K562 (cell line): ENCODE data around the gene APBB2. TPM values are rescaled to one million over a fixed set of nuclear protein-coding genes. Genes with fewer than 3 reads are reported as not detected.
A peak's percentile ranks its signal among the peaks of the same experiment; 100 is the strongest.

Source experiments
- CREM ChIP-seq: IDR thresholded peaks from 2 replicates; pipeline ENCODE4 v1.6.1; 2014; ENCODE audit warnings: antibody characterized with exemption, low read depth
- FOXM1 ChIP-seq, 2 experiments: fragments of 450-650 bp in 1 of 2; sonication (generic) in 1 of 2; formaldehyde crosslinking in 1 of 2; IDR thresholded peaks; 2 replicates each; pipeline versions ENCODE4 v1.6.1 to v1.9.0; 2017 to 2022; ENCODE audit warnings: low read depth in 2 of 2, mild to moderate bottlenecking in 2 of 2, missing genetic modification reagents in 1 of 2, moderate library complexity in 1 of 2
- GATAD2B ChIP-seq: fragments of 450-650 bp; IDR thresholded peaks from 2 replicates; pipeline ENCODE4 v1.6.1; 2017; ENCODE audit warnings: mild to moderate bottlenecking, borderline replicate concordance
- HNRNPLL ChIP-seq: fragments of 200-400 bp; formaldehyde crosslinking; IDR thresholded peaks from 2 replicates; pipeline ENCODE4 v1.6.1; 2017; ENCODE audit warnings: low read length, low read depth, mild to moderate bottlenecking; ENCODE audit not compliant: poor library complexity, severe bottlenecking
- MCM3 ChIP-seq: fragments of 450-650 bp; IDR thresholded peaks from 2 replicates; pipeline ENCODE4 v1.6.1; 2016
- NR2C2 ChIP-seq, 2 experiments: fragments of 200-800 bp in 1 of 2; sonication (Bioruptor generic) in 1 of 2; sonication (generic) in 1 of 2; formaldehyde crosslinking in 1 of 2; IDR thresholded peaks; 2 replicates each; pipeline versions ENCODE4 v1.6.1 to v1.8.0; 2016 to 2022; ENCODE audit warnings: mild to moderate bottlenecking in 1 of 2, missing compliant biosample characterization in 1 of 2, missing genetic modification characterization in 1 of 2, missing genetic modification reagents in 1 of 2
- PCBP1 ChIP-seq: fragments of 200-400 bp; formaldehyde crosslinking; IDR thresholded peaks from 2 replicates; pipeline ENCODE4 v1.6.1; 2018; ENCODE audit warnings: mild to moderate bottlenecking, low read depth, low read length; ENCODE audit not compliant: poor library complexity, severe bottlenecking
- PRPF4 ChIP-seq: fragments of 200-400 bp; formaldehyde crosslinking; IDR thresholded peaks from one replicate; pipeline ENCODE4 v1.6.1; 2017; ENCODE audit warnings: low read length, low read depth, mild to moderate bottlenecking; ENCODE audit not compliant: insufficient read depth, poor library complexity, severe bottlenecking
- ZBTB2 ChIP-seq: fragments of 450-650 bp; IDR thresholded peaks from 2 replicates; pipeline ENCODE4 v1.6.1; 2016; ENCODE audit warnings: antibody characterized with exemption
- ZC3H4 ChIP-seq: sonication (generic); formaldehyde crosslinking; IDR thresholded peaks from 2 replicates; pipeline ENCODE4 v1.9.0; 2021; ENCODE audit warnings: missing genetic modification reagents, borderline replicate concordance
- ZNF224 ChIP-seq: sonication (generic); formaldehyde crosslinking; IDR thresholded peaks from 2 replicates; pipeline ENCODE4 v1.8.0; 2022; ENCODE audit warnings: mild to moderate bottlenecking, missing genetic modification reagents
- ZZZ3 ChIP-seq: fragments of 450-650 bp; IDR thresholded peaks from 2 replicates; pipeline ENCODE4 v1.6.1; 2016; ENCODE audit warnings: antibody characterized with exemption, mild to moderate bottlenecking, moderate library complexity
- polyA plus RNA-seq, 8 experiments: library from polyadenylated mRNA; depleted of rRNA in 4 of 8; stranded (reverse) in 5 of 8; unstranded in 3 of 8; fragments of >200 nt; fragmentation: Nextera tagmentation in 2 of 8; fragmentation: Illumina TruSeq in 1 of 8; extraction: Ambion mirVana in 2 of 8; extraction: Trizol in 1 of 8; gene quantifications; 2 replicates each; pipeline versions ENCODE4 v1.2.1 to v1.2.3, GENCODE V29; 2011 to 2014; ENCODE audit warnings: inconsistent platforms in 1 of 8, missing spikeins in 1 of 8
- total RNA-seq, 7 experiments: library from RNA; depleted of rRNA in 6 of 7; stranded (reverse); fragments of >200 nt in 6 of 7; fragmentation: Illumina TruSeq in 2 of 7; extraction: Trizol in 2 of 7; gene quantifications; 2 replicates each; pipeline versions ENCODE4 v1.2.1 to v1.2.3, GENCODE V29; 2011 to 2021; ENCODE audit warnings: low replicate concordance in 1 of 7
- TF ChIP-seq, protein P1 (sequence below): fragments of 250-450 bp; sonication (Bioruptor Pico); IDR thresholded peaks from 2 replicates; pipeline ENCODE4 v1.5.0; 2022; ENCODE audit warnings: mild to moderate bottlenecking
- TF ChIP-seq, protein P2 (sequence below): sonication (generic); IDR thresholded peaks from 2 replicates; pipeline ENCODE4 v1.6.1; 2016
- TF ChIP-seq, protein P3 (sequence below): fragments of 450-650 bp; IDR thresholded peaks from 2 replicates; pipeline ENCODE4 v1.7.1; 2018; ENCODE audit warnings: mild to moderate bottlenecking, low read depth; ENCODE audit not compliant: partially characterized antibody
- TF ChIP-seq, protein P4 (sequence below): sonication (generic); formaldehyde crosslinking; IDR thresholded peaks from 2 replicates; pipeline ENCODE4 v1.8.1; 2023; ENCODE audit warnings: mild to moderate bottlenecking, missing genetic modification reagents
- TF ChIP-seq, protein P5 (sequence below): fragments of 450-650 bp; IDR thresholded peaks from 2 replicates; pipeline ENCODE4 v1.6.1; 2016; ENCODE audit warnings: low read depth, mild to moderate bottlenecking, moderate library complexity

Gene APBB2
- total and polyA plus RNA-seq, 9 of the 15 experiments (the other 6 are each of a cell fraction or from before 2014, with no cell fraction given), result 0.08 to 2.1 (median 1.4) TPM

- TF ChIP-seq, protein P1, sequence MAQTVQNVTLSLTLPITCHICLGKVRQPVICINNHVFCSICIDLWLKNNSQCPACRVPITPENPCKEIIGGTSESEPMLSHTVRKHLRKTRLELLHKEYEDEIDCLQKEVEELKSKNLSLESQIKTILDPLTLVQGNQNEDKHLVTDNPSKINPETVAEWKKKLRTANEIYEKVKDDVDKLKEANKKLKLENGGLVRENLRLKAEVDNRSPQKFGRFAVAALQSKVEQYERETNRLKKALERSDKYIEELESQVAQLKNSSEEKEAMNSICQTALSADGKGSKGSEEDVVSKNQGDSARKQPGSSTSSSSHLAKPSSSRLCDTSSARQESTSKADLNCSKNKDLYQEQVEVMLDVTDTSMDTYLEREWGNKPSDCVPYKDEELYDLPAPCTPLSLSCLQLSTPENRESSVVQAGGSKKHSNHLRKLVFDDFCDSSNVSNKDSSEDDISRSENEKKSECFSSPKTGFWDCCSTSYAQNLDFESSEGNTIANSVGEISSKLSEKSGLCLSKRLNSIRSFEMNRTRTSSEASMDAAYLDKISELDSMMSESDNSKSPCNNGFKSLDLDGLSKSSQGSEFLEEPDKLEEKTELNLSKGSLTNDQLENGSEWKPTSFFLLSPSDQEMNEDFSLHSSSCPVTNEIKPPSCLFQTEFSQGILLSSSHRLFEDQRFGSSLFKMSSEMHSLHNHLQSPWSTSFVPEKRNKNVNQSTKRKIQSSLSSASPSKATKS (CRISPR knock-in tag), result no peak
- TF ChIP-seq GATAD2B (no peak), PCBP1 (no peak), PRPF4 (no peak), CREM (peak; percentile 23; the same call in 1 of the 2 replicates), MCM3 (no peak), ZC3H4 (CRISPR knock-in tag) (no peak), HNRNPLL (peak; percentile 70), ZBTB2 (peak; percentile 37; the same call in 1 of the 2 replicates), NR2C2 (CRISPR knock-in tag; IDR thresholded peaks at IDR 0.05) (no peak), NR2C2 (tag; IDR thresholded peaks at IDR 0.05) (no peak), FOXM1 (IDR thresholded peaks at IDR 0.05; ENCODE audit: low read depth) (no peak; the same call in 1 of the 2 replicates), FOXM1 (CRISPR knock-in tag; IDR thresholded peaks at IDR 0.05; ENCODE audit: low read depth) (no peak), ZNF224 (CRISPR knock-in tag) (no peak), ZZZ3 (no peak)
- TF ChIP-seq, protein P2, sequence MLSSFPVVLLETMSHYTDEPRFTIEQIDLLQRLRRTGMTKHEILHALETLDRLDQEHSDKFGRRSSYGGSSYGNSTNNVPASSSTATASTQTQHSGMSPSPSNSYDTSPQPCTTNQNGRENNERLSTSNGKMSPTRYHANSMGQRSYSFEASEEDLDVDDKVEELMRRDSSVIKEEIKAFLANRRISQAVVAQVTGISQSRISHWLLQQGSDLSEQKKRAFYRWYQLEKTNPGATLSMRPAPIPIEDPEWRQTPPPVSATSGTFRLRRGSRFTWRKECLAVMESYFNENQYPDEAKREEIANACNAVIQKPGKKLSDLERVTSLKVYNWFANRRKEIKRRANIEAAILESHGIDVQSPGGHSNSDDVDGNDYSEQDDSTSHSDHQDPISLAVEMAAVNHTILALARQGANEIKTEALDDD, result no peak
- TF ChIP-seq, protein P3, sequence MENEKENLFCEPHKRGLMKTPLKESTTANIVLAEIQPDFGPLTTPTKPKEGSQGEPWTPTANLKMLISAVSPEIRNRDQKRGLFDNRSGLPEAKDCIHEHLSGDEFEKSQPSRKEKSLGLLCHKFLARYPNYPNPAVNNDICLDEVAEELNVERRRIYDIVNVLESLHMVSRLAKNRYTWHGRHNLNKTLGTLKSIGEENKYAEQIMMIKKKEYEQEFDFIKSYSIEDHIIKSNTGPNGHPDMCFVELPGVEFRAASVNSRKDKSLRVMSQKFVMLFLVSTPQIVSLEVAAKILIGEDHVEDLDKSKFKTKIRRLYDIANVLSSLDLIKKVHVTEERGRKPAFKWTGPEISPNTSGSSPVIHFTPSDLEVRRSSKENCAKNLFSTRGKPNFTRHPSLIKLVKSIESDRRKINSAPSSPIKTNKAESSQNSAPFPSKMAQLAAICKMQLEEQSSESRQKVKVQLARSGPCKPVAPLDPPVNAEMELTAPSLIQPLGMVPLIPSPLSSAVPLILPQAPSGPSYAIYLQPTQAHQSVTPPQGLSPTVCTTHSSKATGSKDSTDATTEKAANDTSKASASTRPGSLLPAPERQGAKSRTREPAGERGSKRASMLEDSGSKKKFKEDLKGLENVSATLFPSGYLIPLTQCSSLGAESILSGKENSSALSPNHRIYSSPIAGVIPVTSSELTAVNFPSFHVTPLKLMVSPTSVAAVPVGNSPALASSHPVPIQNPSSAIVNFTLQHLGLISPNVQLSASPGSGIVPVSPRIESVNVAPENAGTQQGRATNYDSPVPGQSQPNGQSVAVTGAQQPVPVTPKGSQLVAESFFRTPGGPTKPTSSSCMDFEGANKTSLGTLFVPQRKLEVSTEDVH, result no peak
- TF ChIP-seq, protein P4, sequence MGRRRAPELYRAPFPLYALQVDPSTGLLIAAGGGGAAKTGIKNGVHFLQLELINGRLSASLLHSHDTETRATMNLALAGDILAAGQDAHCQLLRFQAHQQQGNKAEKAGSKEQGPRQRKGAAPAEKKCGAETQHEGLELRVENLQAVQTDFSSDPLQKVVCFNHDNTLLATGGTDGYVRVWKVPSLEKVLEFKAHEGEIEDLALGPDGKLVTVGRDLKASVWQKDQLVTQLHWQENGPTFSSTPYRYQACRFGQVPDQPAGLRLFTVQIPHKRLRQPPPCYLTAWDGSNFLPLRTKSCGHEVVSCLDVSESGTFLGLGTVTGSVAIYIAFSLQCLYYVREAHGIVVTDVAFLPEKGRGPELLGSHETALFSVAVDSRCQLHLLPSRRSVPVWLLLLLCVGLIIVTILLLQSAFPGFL, result no peak
- TF ChIP-seq, protein P5, sequence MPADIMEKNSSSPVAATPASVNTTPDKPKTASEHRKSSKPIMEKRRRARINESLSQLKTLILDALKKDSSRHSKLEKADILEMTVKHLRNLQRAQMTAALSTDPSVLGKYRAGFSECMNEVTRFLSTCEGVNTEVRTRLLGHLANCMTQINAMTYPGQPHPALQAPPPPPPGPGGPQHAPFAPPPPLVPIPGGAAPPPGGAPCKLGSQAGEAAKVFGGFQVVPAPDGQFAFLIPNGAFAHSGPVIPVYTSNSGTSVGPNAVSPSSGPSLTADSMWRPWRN, result no peak
Observed at GRCh38 chr4:41214136-41214824, at the start of gene APBB2 (continued).
